Trophoblast cell (in vitro differentiated cells and primary cell): ENCODE measurements around the gene TTC28.

Source experiments
- DNase-seq, 2 donors: peaks; one replicate each; pipeline ENCODE4 v3.0.0-alpha.2; 2016
- H2AFZ ChIP-seq: 2 replicates; pipeline ENCODE4 v1.6.1; 2013; ENCODE audit warnings: low read length, moderate library complexity, mild to moderate bottlenecking; ENCODE audit not compliant: insufficient read depth, poor library complexity
- H2AK5ac ChIP-seq: 2 replicates; pipeline ENCODE4 v1.6.1; 2013; ENCODE audit warnings: mild to moderate bottlenecking, low read length
- H2BK120ac ChIP-seq: 2 replicates; pipeline ENCODE4 v1.6.1; 2013; ENCODE audit warnings: low read length, mild to moderate bottlenecking, moderate library complexity; ENCODE audit not compliant: insufficient read depth, poor library complexity
- H2BK12ac ChIP-seq: 2 replicates; pipeline ENCODE4 v1.6.1; 2013; ENCODE audit warnings: mild to moderate bottlenecking, low read length, moderate library complexity
- H2BK5ac ChIP-seq: 2 replicates; pipeline ENCODE4 v1.6.1; 2013; ENCODE audit warnings: low read length, low read depth, moderate library complexity, mild to moderate bottlenecking; ENCODE audit not compliant: poor library complexity
- H3K14ac ChIP-seq: 2 replicates; pipeline ENCODE4 v1.6.1; 2013; ENCODE audit warnings: mild to moderate bottlenecking, low read length
- H3K18ac ChIP-seq: 2 replicates; pipeline ENCODE4 v1.6.1; 2013; ENCODE audit warnings: mild to moderate bottlenecking, low read length
- H3K23ac ChIP-seq: 2 replicates; pipeline ENCODE4 v1.6.1; 2013; ENCODE audit warnings: low read length
- H3K27ac ChIP-seq: 2 replicates; pipeline ENCODE4 v1.5.1; 2013; ENCODE audit warnings: low read depth, mild to moderate bottlenecking, inconsistent platforms, low read length, moderate library complexity
- H3K27me3 ChIP-seq: 2 replicates; pipeline ENCODE4 v1.6.1; 2013; ENCODE audit warnings: inconsistent platforms, mild to moderate bottlenecking, low read length, moderate library complexity; ENCODE audit not compliant: insufficient read depth
- H3K36me3 ChIP-seq, 2 experiments: 1 replicate in 1 of 2; 2 replicates in 1 of 2; pipeline ENCODE4 v1.6.1; 2013; ENCODE audit warnings: low read length in 2 of 2, mild to moderate bottlenecking in 2 of 2, moderate library complexity in 1 of 2; ENCODE audit not compliant: insufficient read depth in 2 of 2, control insufficient read depth in 1 of 2
- H3K4ac ChIP-seq: 2 replicates; pipeline ENCODE4 v1.6.1; 2013; ENCODE audit warnings: low read depth, mild to moderate bottlenecking, low read length, moderate library complexity
- H3K4me1 ChIP-seq, 2 experiments: 1 replicate in 1 of 2; 2 replicates in 1 of 2; pipeline ENCODE4 v1.6.1; 2013; ENCODE audit warnings: low read length in 2 of 2, mild to moderate bottlenecking in 2 of 2, moderate library complexity in 1 of 2; ENCODE audit not compliant: insufficient read depth in 2 of 2, control insufficient read depth in 1 of 2
- H3K4me2 ChIP-seq: 2 replicates; pipeline ENCODE4 v1.6.1; 2013; ENCODE audit warnings: inconsistent platforms, mild to moderate bottlenecking, low read length, moderate library complexity
- H3K4me3 ChIP-seq: 2 replicates; pipeline ENCODE4 v1.5.1; 2013; ENCODE audit warnings: mild to moderate bottlenecking, low read depth, low read length, inconsistent platforms
- H3K79me1 ChIP-seq: one replicate; pipeline ENCODE4 v1.6.1; 2013; ENCODE audit warnings: low read length
- H3K79me2 ChIP-seq: 2 replicates; pipeline ENCODE4 v1.6.1; 2013; ENCODE audit warnings: low read length, mild to moderate bottlenecking; ENCODE audit not compliant: control insufficient read depth, insufficient read depth, poor library complexity
- H3K9ac ChIP-seq: 2 replicates; pipeline ENCODE4 v1.6.1; 2013; ENCODE audit warnings: mild to moderate bottlenecking, low read length
- H3K9me3 ChIP-seq: 2 replicates; pipeline ENCODE4 v1.6.1; 2013; ENCODE audit warnings: low read depth, mild to moderate bottlenecking, control low read depth, inconsistent platforms, low read length; ENCODE audit not compliant: insufficient read depth
- H4K12ac ChIP-seq: 2 replicates; pipeline ENCODE4 v1.6.1; 2013; ENCODE audit warnings: low read depth, mild to moderate bottlenecking, low read length, moderate library complexity
- H4K8ac ChIP-seq: 2 replicates; pipeline ENCODE4 v1.6.1; 2013; ENCODE audit warnings: low read depth, mild to moderate bottlenecking, low read length, moderate library complexity
- H4K91ac ChIP-seq: one replicate; pipeline ENCODE4 v1.6.1; 2013; ENCODE audit warnings: low read depth, mild to moderate bottlenecking, low read length, moderate library complexity
- WGBS: extraction: QIAGEN DNeasy Blood & Tissue Kit; methylation state at CpG from one replicate; pipeline ENCODE4 v1.1.7; 2013; ENCODE audit warnings: missing lambda C conversion rate; ENCODE audit not compliant: insufficient read length, insufficient coverage; ENCODE audit errors: extremely low coverage; 5-methylcytosine and 5-hydroxymethylcytosine counted together

TTC28 gene

GRCh38 chr22:27959335-27960090, 720.1 kb downstream of the TTC28 start:
- H3K4me3 ChIP-seq = no peak overlapping the region
- no peak overlapping the region for H3K18ac ChIP-seq
- H2AK5ac ChIP-seq = no peak overlapping the region
- H4K8ac ChIP-seq = peak overlapping the region; percentile 34
- no peaks in the 10 kb centered on the region for H3K9me3 ChIP-seq
- H3K4me1 ChIP-seq = peaks cover 2 to 3% of the 10 kb centered on the region in 2 experiments
- peak overlapping the region; percentile 8 for H4K91ac ChIP-seq
- H3K14ac ChIP-seq = no peak overlapping the region
- peaks cover 2% of the 10 kb centered on the region for H3K79me2 ChIP-seq
- no peak overlapping the region for H3K4me2 ChIP-seq
- no peak overlapping the region for H2BK5ac ChIP-seq
- DNase-seq = no peak
- no peak overlapping the region for H2BK120ac ChIP-seq
- H3K27me3 ChIP-seq = no peaks in the 10 kb centered on the region
- no peak overlapping the region for H3K4ac ChIP-seq
- H3K79me1 ChIP-seq = peaks cover 2% of the 10 kb centered on the region
- H4K12ac ChIP-seq = no peak overlapping the region
- no peak overlapping the region for H2BK12ac ChIP-seq
- H3K23ac ChIP-seq = no peak overlapping the region
- no peak overlapping the region for H2AFZ ChIP-seq
- H3K27ac ChIP-seq = no peak overlapping the region
- H3K9ac ChIP-seq = no peak overlapping the region
- H3K36me3 ChIP-seq = peaks cover 0 to 2% of the 10 kb centered on the region in 2 experiments
- WGBS = no CpG with 5 or more reads among the region's 8 CpGs

- no peak overlapping the region for H2AFZ ChIP-seq
- no peaks in the 10 kb centered on the region for H3K79me1 ChIP-seq
- no peak overlapping the region for H2BK5ac ChIP-seq
- no peak overlapping the region for H4K91ac ChIP-seq
- no peak overlapping the region for H2AK5ac ChIP-seq
- H3K27ac ChIP-seq = no peak overlapping the region
- H4K12ac ChIP-seq = no peak overlapping the region
- H4K8ac ChIP-seq = no peak overlapping the region
- H2BK12ac ChIP-seq = no peak overlapping the region
- no peak overlapping the region for H3K23ac ChIP-seq
- H3K4ac ChIP-seq = no peak overlapping the region
- H3K4me2 ChIP-seq = no peak overlapping the region
- no peaks in the 10 kb centered on the region for H3K79me2 ChIP-seq
- no peak for DNase-seq
- H3K4me3 ChIP-seq = no peak overlapping the region
- H3K14ac ChIP-seq = no peak overlapping the region
- H3K9ac ChIP-seq = no peak overlapping the region
- no peak overlapping the region for H3K18ac ChIP-seq
- peaks cover 0 to 2% of the 10 kb centered on the region in 2 experiments for H3K36me3 ChIP-seq
- no peak overlapping the region for H2BK120ac ChIP-seq
- no peaks in the 10 kb centered on the region for H3K27me3 ChIP-seq
- peaks cover 0 to 3% of the 10 kb centered on the region in 2 experiments for H3K4me1 ChIP-seq
- no peaks in the 10 kb centered on the region for H3K9me3 ChIP-seq
- WGBS = no CpG with 5 or more reads among the region's 3 CpGs
These were observed 726.9 kb downstream of the TTC28 start for GRCh38 chr22:27952779-27953178.

GRCh38 chr22:27952091-27952490, 727.5 kb downstream of the TTC28 start:
- H3K18ac ChIP-seq = no peak overlapping the region
- no peak overlapping the region for H4K91ac ChIP-seq
- H4K8ac ChIP-seq = no peak overlapping the region
- no peak overlapping the region for H2BK5ac ChIP-seq
- no peaks in the 10 kb centered on the region for H3K9me3 ChIP-seq
- H3K4ac ChIP-seq = no peak overlapping the region
- WGBS = no CpG with 5 or more reads among the region's 3 CpGs
- no peak overlapping the region for H3K4me3 ChIP-seq
- H3K23ac ChIP-seq = no peak overlapping the region
- peak; percentile 28 to 57 for DNase-seq
- no peak overlapping the region for H3K9ac ChIP-seq
- peaks cover 0 to 2% of the 10 kb centered on the region in 2 experiments for H3K36me3 ChIP-seq
- no peak overlapping the region for H3K27ac ChIP-seq
- no peaks in the 10 kb centered on the region for H3K79me1 ChIP-seq
- H2BK12ac ChIP-seq = no peak overlapping the region
- no peak overlapping the region for H3K4me2 ChIP-seq
- no peak overlapping the region for H2AFZ ChIP-seq
- H3K4me1 ChIP-seq = peaks cover 0 to 3% of the 10 kb centered on the region in 2 experiments
- H2BK120ac ChIP-seq = no peak overlapping the region
- no peak overlapping the region for H2AK5ac ChIP-seq
- no peaks in the 10 kb centered on the region for H3K27me3 ChIP-seq
- no peak overlapping the region for H3K14ac ChIP-seq
- no peak overlapping the region for H4K12ac ChIP-seq
- no peaks in the 10 kb centered on the region for H3K79me2 ChIP-seq

GRCh38 chr22:27949421-27949820, 730.2 kb downstream of the TTC28 start:
- H3K9ac ChIP-seq = no peak overlapping the region
- H3K36me3 ChIP-seq = no peaks in the 10 kb centered on the region
- H3K9me3 ChIP-seq = no peaks in the 10 kb centered on the region
- no peak overlapping the region for H2AK5ac ChIP-seq
- no CpG with 5 or more reads among the region's 3 CpGs for WGBS
- peaks cover 0 to 3% of the 10 kb centered on the region in 2 experiments for H3K4me1 ChIP-seq
- H3K27me3 ChIP-seq = no peaks in the 10 kb centered on the region
- no peak overlapping the region for H3K23ac ChIP-seq
- no peaks in the 10 kb centered on the region for H3K79me2 ChIP-seq
- H3K4me3 ChIP-seq = no peak overlapping the region
- H2BK120ac ChIP-seq = no peak overlapping the region
- H3K18ac ChIP-seq = no peak overlapping the region
- H4K8ac ChIP-seq = no peak overlapping the region
- H3K4me2 ChIP-seq = no peak overlapping the region
- no peak overlapping the region for H2BK12ac ChIP-seq
- no peaks in the 10 kb centered on the region for H3K79me1 ChIP-seq
- H3K14ac ChIP-seq = no peak overlapping the region
- H3K4ac ChIP-seq = no peak overlapping the region
- no peak overlapping the region for H2AFZ ChIP-seq
- no peak overlapping the region for H4K12ac ChIP-seq
- no peak overlapping the region for H2BK5ac ChIP-seq
- no peak for DNase-seq
- no peak overlapping the region for H4K91ac ChIP-seq
- H3K27ac ChIP-seq = no peak overlapping the region
